GM12891 (cell line): Measurements from ENCODE around the gene CINP. TPM values are rescaled to one million over a fixed set of nuclear protein-coding genes. Genes with fewer than 3 reads are reported as not detected.

ENCODE experiments used
- DNase-seq: peaks from one replicate; pipeline ENCODE4 v3.0.0; 2011; ENCODE audit warnings: low spot score; ENCODE audit not compliant: insufficient read length
- FAIRE-seq: peaks from 2 replicates; lab custom pipeline; 2011; peaks lifted over from hg19 to GRCh38; lab: Jason Lieb, UNC
- PAX5 ChIP-seq: IDR thresholded peaks from 2 replicates; pipeline ENCODE4 v1.6.1; 2011; ENCODE audit warnings: low read length, moderate library complexity, mild to moderate bottlenecking; ENCODE audit not compliant: insufficient read depth, severe bottlenecking
- POLR2A ChIP-seq: IDR thresholded peaks from 2 replicates; pipeline ENCODE4 v1.6.1; 2011; ENCODE audit warnings: low read depth, low read length, control low read depth
- POLR2AphosphoS5 ChIP-seq: IDR thresholded peaks from 2 replicates; pipeline ENCODE4 v1.6.1; 2011; ENCODE audit warnings: low read depth, low read length, control low read depth
- POU2F2 ChIP-seq: IDR thresholded peaks from 2 replicates; pipeline ENCODE4 v1.6.1; 2011; ENCODE audit warnings: low read depth, mild to moderate bottlenecking, control low read depth, low read length, moderate library complexity
- SPI1 ChIP-seq: IDR thresholded peaks from 2 replicates; pipeline ENCODE4 v1.6.1; 2011; ENCODE audit warnings: low read depth, low read length, control low read depth
- TAF1 ChIP-seq: IDR thresholded peaks from 2 replicates; pipeline ENCODE4 v1.6.1; 2011; ENCODE audit warnings: low read depth, low read length, control low read depth
- polyA plus RNA-seq: library from polyadenylated mRNA; unstranded; fragments of >200 nt; gene quantifications from one replicate; pipeline ENCODE4 v1.2.1, GENCODE V29; 2012; ENCODE audit warnings: low read depth, missing spikeins, inconsistent platforms; ENCODE audit not compliant: missing spikeins

The CINP gene
- polyA plus RNA-seq = 42.5 TPM

DNA sequence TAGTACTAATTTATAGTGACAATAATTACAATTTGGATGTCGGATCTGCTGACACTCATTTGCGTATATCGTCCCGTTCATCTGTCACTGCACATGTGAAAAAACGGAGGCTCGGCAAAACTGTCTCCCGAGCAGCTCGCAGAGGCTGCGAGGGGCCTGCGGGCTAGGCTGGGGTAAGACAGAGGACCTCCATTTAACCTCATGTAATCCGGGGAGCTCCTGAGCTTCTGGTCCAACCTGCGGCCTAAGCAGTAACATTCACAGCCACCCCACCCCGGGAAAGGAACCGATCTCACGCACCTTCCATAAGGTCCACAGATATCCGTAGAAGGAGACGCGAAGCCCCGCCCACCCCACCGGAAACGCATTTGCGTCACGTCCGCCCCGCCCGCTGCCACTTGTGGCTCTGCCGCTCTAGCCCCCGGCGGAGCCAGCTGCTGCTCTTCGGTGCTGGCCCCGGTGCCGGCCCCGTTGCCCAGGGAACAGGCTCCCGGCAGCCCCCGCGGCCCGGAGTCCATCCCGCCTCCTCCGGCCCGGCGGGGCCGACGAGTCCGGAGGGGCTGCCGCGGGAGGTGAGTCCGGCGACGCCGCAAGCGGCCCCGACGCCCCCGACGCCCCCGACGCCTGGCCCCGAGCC is at the start of gene CINP, which contains the start of gene TECPR2:
Gene CINP, minus strand, starts transcription at position 346 of the 637 bp plus-strand sequence. Its CDS starts 39 bp downstream, at position 307.
Gene TECPR2, plus strand, starts transcription at position 397 of the 637 bp plus-strand sequence. CDS start 13,781 bp downstream, outside the sequence.
- peak; percentile 87 for DNase-seq
- FAIRE-seq = peak; percentile 99

GRCh38 chr14:102408724-102409123 is 46.0 kb upstream of the CINP start:
- no peak for FAIRE-seq
- no peak for DNase-seq
- TF ChIP-seq PAX5 = no peak
- no peak for TF ChIP-seq POU2F2
- no peak for TF ChIP-seq SPI1
- no peak for TF ChIP-seq POLR2AphosphoS5
- TF ChIP-seq POLR2A = no peak
- TF ChIP-seq TAF1 = no peak

More for the DNA sequence above, at the start of gene CINP, which contains the start of gene TECPR2:
- TF ChIP-seq SPI1 = no peak
- peak; percentile 79; the same call in 1 of the 2 replicates for TF ChIP-seq POLR2AphosphoS5
- TF ChIP-seq PAX5 = no peak
- peak; percentile 77; the same call in 1 of the 2 replicates for TF ChIP-seq TAF1
- 0 out of 2 replicates have a peak, but pooled peaks have one; percentile 8 for TF ChIP-seq POU2F2
- TF ChIP-seq POLR2A = peak; percentile 81

GRCh38 chr14:102407258-102407657 is 44.6 kb upstream of the CINP start:
- TF ChIP-seq PAX5 = no peak
- no peak for DNase-seq
- FAIRE-seq = no peak

GRCh38 chr14:102403028-102403427 is 40.3 kb upstream of the CINP start:
- DNase-seq = no peak

DNA sequence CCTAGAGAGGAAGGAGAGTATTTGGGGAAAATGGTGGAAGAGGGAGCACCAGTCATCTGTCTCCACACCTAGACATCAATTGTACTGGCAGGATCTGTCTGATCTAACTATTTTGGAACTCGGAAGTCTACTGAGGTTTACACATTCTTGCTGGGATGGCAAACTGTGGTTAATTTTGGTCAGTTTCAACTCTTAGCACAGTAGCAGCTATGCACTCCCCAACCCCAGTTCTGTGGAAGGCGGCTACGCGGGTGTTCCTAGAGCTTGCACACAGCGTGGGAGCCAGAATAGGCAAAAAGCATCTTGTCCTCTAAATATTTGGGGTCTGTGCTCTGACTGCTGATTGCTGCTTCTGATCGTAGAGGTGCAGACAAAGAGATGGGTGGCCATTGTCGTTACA is 33.8 kb upstream of the CINP start:
- no peak for TF ChIP-seq TAF1
- FAIRE-seq = no peak
- no peak for DNase-seq

More at GRCh38 chr14:102403028-102403427, 40.3 kb upstream of the CINP start:
- TF ChIP-seq SPI1 (no peak), POU2F2 (no peak), POLR2A (no peak), TAF1 (no peak), PAX5 (no peak), POLR2AphosphoS5 (no peak)
- FAIRE-seq = no peak

DNA sequence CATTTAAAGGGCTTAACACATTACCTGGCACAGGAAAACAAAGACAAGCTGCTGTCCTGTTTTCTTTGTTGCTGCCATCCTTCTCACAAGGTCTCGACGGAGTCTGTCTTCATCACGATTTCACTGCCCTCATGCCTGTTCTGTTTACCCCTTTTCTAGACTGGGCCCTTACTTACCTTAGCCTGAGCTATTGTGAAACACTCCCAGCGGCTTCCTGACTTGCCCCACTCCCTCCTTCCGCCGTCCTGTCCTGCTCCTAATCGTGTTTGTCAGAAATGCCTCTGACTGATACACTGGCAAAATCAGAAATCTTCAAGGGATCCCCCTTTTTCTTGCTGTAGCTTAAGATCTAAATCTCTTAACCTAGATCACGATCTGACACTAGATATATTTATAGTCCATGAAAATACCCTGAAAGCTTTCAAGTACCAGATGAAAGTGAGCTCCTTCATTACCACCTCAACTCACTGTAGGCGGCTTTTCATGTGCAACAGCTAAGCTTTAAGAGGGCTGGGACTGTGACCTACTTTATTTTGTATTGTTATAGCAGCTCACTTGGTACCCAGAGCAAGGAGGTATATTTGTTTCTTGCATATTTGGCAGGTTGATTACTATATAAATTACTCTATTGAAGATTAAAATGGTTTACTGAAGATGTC is 32.2 kb upstream of the CINP start:
- DNase-seq = no peak
- no peak for TF ChIP-seq POLR2A
- no peak for TF ChIP-seq PAX5
- TF ChIP-seq POLR2AphosphoS5 = no peak
- no peak for TF ChIP-seq TAF1
- no peak for TF ChIP-seq SPI1
- TF ChIP-seq POU2F2 = no peak
- FAIRE-seq = no peak

DNA sequence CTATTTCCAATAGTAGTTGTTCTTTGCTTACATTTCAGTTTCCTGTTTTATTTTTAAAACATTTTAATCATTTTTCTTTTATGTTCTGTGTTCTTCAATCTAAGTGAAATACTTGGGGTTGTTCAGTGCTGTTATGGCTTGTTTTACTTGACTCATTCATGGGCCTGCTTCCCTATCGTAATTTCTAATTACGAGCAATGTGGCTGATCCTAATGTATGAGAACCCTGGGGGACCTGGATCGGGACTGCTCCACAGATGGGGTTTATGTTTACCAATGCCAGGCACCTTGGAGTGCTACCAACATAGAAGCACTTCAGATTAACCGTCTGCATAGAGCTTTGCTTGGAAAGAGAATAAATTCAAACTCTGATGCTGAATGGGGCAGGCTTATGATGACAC is 29.8 kb upstream of the CINP start:
- TF ChIP-seq TAF1 = no peak
- no peak for TF ChIP-seq POLR2AphosphoS5
- no peak for TF ChIP-seq POLR2A
- no peak for TF ChIP-seq PAX5
- no peak for TF ChIP-seq SPI1
- no peak for TF ChIP-seq POU2F2
- FAIRE-seq = no peak
- DNase-seq = no peak

- FAIRE-seq (no peak), DNase-seq (no peak)
- no peak for TF ChIP-seq TAF1
- TF ChIP-seq POU2F2 = no peak
- TF ChIP-seq PAX5 = no peak
- no peak for TF ChIP-seq POLR2AphosphoS5
- TF ChIP-seq POLR2A = no peak
- TF ChIP-seq SPI1 = no peak
Measured at GRCh38 chr14:102390064-102390855, 27.6 kb upstream of the CINP start.

DNA sequence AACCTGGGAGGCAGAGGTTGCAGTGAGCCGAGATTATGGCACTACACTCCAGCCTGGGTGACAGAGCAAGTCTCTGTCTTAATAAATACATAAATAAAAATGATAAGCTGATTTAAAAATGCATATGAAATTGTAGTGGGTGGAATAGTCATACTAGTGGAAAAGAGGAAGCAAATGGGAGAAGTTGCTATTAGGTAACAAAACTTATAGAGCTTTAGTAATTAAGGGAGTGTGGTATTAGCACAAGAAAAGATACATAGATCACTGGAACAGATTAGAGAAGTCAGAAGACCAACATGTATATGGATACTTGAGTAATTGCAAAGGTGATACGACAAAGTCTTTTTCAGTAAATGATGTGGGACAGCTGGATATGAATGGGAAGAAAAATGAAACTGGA is 26.6 kb upstream of the CINP start:
- TF ChIP-seq TAF1 = no peak
- no peak for FAIRE-seq

More for the DNA sequence above, 26.6 kb upstream of the CINP start:
- DNase-seq = no peak
